CD14-positive monocyte (primary cell): ENCODE measurements around the gene NDUFB10. TPM values are rescaled to one million over a fixed set of nuclear protein-coding genes. Genes with fewer than 3 reads are reported as not detected.

Source experiments
- DNase-seq, 3 donors: peaks; one replicate each; pipeline ENCODE4 v3.0.0-alpha.2; 2011 to 2022
- H2AFZ ChIP-seq: 2 replicates; pipeline ENCODE4 v1.6.0; 2012; ENCODE audit warnings: mild to moderate bottlenecking, low read depth, low read length, inconsistent platforms; ENCODE audit not compliant: insufficient read depth, poor library complexity, severe bottlenecking
- H3K27ac ChIP-seq, 2 donors: 1 replicate in 1 of 2; 2 replicates in 1 of 2; pipeline ENCODE4 v1.5.1; 2012 to 2013; ENCODE audit warnings: low read length in 2 of 2, control low read depth in 1 of 2, inconsistent platforms in 1 of 2, low read depth in 1 of 2, mild to moderate bottlenecking in 1 of 2
- H3K27me3 ChIP-seq, 2 donors: one replicate each; pipeline versions ENCODE4 v1.6.0 to v1.6.1; 2011 to 2013; ENCODE audit warnings: low read length in 2 of 2; ENCODE audit not compliant: control insufficient read depth in 2 of 2, insufficient read depth in 2 of 2
- H3K36me3 ChIP-seq, 2 donors: replicated peaks in 1 of 2; 1 replicate in 1 of 2; 2 replicates in 1 of 2; pipeline versions ENCODE4 v1.5.1 to v1.6.1; 2012 to 2013; ENCODE audit warnings: low read length in 2 of 2, control low read depth in 1 of 2, inconsistent platforms in 1 of 2, mild to moderate bottlenecking in 1 of 2; ENCODE audit not compliant: insufficient read depth in 2 of 2, control insufficient read depth in 1 of 2
- H3K4me1 ChIP-seq, 2 donors: 1 replicate in 1 of 2; 2 replicates in 1 of 2; pipeline versions ENCODE4 v1.5.1 to v1.6.1; 2012 to 2013; ENCODE audit warnings: low read length in 2 of 2, control low read depth in 1 of 2, inconsistent platforms in 1 of 2, mild to moderate bottlenecking in 1 of 2, moderate library complexity in 1 of 2; ENCODE audit not compliant: insufficient read depth in 2 of 2, control insufficient read depth in 1 of 2
- H3K4me2 ChIP-seq: replicated peaks from 2 replicates; pipeline ENCODE3; 2012; ENCODE audit warnings: low read length, moderate library complexity, mild to moderate bottlenecking; ENCODE audit not compliant: poor library complexity, severe bottlenecking; ENCODE audit errors: extremely low read depth
- H3K4me3 ChIP-seq, 3 experiments: fragments of 200-600 bp in 1 of 3; sonication (generic) in 1 of 3; replicated peaks in 1 of 3; 1 replicate in 2 of 3; 2 replicates in 1 of 3; pipeline ENCODE4 v1.5.1; 2011 to 2013; ENCODE audit warnings: low read length in 3 of 3, mild to moderate bottlenecking in 3 of 3, control low read depth in 2 of 3, low read depth in 2 of 3, inconsistent platforms in 1 of 3, moderate library complexity in 1 of 3
- H3K79me2 ChIP-seq: 2 replicates; pipeline ENCODE4 v1.6.0; 2012; ENCODE audit warnings: mild to moderate bottlenecking, control low read depth, inconsistent platforms, low read length, moderate library complexity; ENCODE audit not compliant: insufficient read depth
- H3K9ac ChIP-seq: 2 replicates; pipeline ENCODE4 v1.6.0; 2017; ENCODE audit warnings: low read length, mild to moderate bottlenecking; ENCODE audit not compliant: insufficient read depth, poor library complexity, severe bottlenecking
- H3K9me3 ChIP-seq, 2 donors: replicated peaks in 1 of 2; 1 replicate in 1 of 2; 2 replicates in 1 of 2; pipeline versions ENCODE4 v1.5.1 to v1.6.1; 2012 to 2013; ENCODE audit warnings: low read length in 2 of 2, control low read depth in 1 of 2; ENCODE audit not compliant: control insufficient read depth in 1 of 2, insufficient read depth in 1 of 2
- H4K20me1 ChIP-seq: 2 replicates; pipeline ENCODE4 v1.6.0; 2012; ENCODE audit warnings: mild to moderate bottlenecking, low read length, control low read depth, moderate library complexity; ENCODE audit not compliant: insufficient read depth
- H3K27ac Mint-ChIP-seq, 7 donors: one replicate each; pipeline ENCODE4 v1.8.0; 2020; ENCODE audit warnings: mild to moderate bottlenecking in 7 of 7, mixed read lengths in 7 of 7, moderate library complexity in 6 of 7, inconsistent platforms in 2 of 7
- H3K27me3 Mint-ChIP-seq, 3 donors: one replicate each; pipeline ENCODE4 v1.8.0; 2021 to 2022; ENCODE audit warnings: low read depth in 3 of 3, mild to moderate bottlenecking in 3 of 3, mixed read lengths in 3 of 3, moderate library complexity in 3 of 3, inconsistent platforms in 1 of 3
- H3K36me3 Mint-ChIP-seq, 2 donors: one replicate each; pipeline ENCODE4 v1.8.0; 2020; ENCODE audit warnings: mixed read lengths in 2 of 2, inconsistent platforms in 1 of 2, mild to moderate bottlenecking in 1 of 2
- H3K4me1 Mint-ChIP-seq: one replicate; pipeline ENCODE4 v1.8.0; 2020; ENCODE audit warnings: mild to moderate bottlenecking, mixed read lengths
- H3K4me3 Mint-ChIP-seq, 2 donors: one replicate each; pipeline ENCODE4 v1.8.0; 2020; ENCODE audit warnings: mild to moderate bottlenecking in 2 of 2, mixed read lengths in 2 of 2, moderate library complexity in 1 of 2
- H3K9me3 Mint-ChIP-seq, 7 donors: one replicate each; pipeline ENCODE4 v1.8.0; 2020 to 2022; ENCODE audit warnings: mixed read lengths in 7 of 7, mild to moderate bottlenecking in 6 of 7, moderate library complexity in 6 of 7, inconsistent platforms in 2 of 7
- CTCF ChIP-seq: fragments of 200-600 bp; IDR thresholded peaks from one replicate; pipeline ENCODE4 v1.8.0; 2022; ENCODE audit warnings: antibody characterized with exemption, mild to moderate bottlenecking
- WGBS: methylation state at CpG from one replicate; pipeline ENCODE4 v1.1.5; 2013; ENCODE audit warnings: missing lambda C conversion rate; ENCODE audit not compliant: insufficient coverage; 5-methylcytosine and 5-hydroxymethylcytosine counted together
- intact Hi-C, 2 donors: fragments of 100-400 bp; cut with micrococcal nuclease; formaldehyde crosslinking; loops; one replicate each; pipeline versions ENCODE4 v1.15.0 to v1.15.1; 2023
- polyA plus RNA-seq, 3 donors: library from polyadenylated mRNA; depleted of rRNA in 1 of 3; unstranded in 2 of 3; stranded (reverse) in 1 of 3; fragments of 300-500 nt in 2 of 3; fragments of >200 nt in 1 of 3; fragmentation: Illumina TruSeq in 2 of 3; gene quantifications; 1 replicate in 2 of 3; 2 replicates in 1 of 3; pipeline ENCODE4 v1.2.3, GENCODE V29; 2012 to 2021

The NDUFB10 gene
- polyA plus RNA-seq, 3 donors: 121 to 215 (median 186) TPM

GRCh38 chr16:1980770-1981087 lies 21.4 kb downstream of the NDUFB10 start:
- Mint-ChIP-seq H3K36me3 (peaks cover 33 to 41% of the 10 kb centered on the region in 2 donors), H3K9me3 (peaks cover 0 to 12% (median 5%) of the 10 kb centered on the region in 7 donors), H3K4me1 (peaks cover 18% of the 10 kb centered on the region), H3K4me3 (peak overlapping the region in 1 of 2 donors; percentile 89), H3K27me3 (peaks cover 46 to 63% (median 52%) of the 10 kb centered on the region in 3 donors), H3K27ac (peak overlapping the region in 1 of 7 donors; percentile 81)
- Histone ChIP-seq H2AFZ (no peak overlapping the region), H3K4me3 (no peak overlapping the region), H3K4me2 (no peak overlapping the region), H4K20me1 (peaks cover 8% of the 10 kb centered on the region), H3K9ac (no peak overlapping the region), H3K27ac (no peak overlapping the region), H3K4me1 (peaks cover 20 to 28% of the 10 kb centered on the region in 2 donors), H3K9me3 (peaks cover 0 to 17% of the 10 kb centered on the region in 2 donors), H3K36me3 (peaks cover 31 to 35% of the 10 kb centered on the region in 2 donors), H3K27me3 (peaks cover 30 to 48% of the 10 kb centered on the region in 2 donors), H3K79me2 (no peaks in the 10 kb centered on the region)
- DNase-seq: no peak
- no peak for TF ChIP-seq CTCF
- intact Hi-C loops: no loop called here
- 32% methylated on average over 16 of the region's 16 CpGs for WGBS

- no peak within 1 kb of the TSS for H2AFZ ChIP-seq
- peaks cover 46 to 63% (median 49%) of the 10 kb centered on the region in 3 donors for H3K27me3 Mint-ChIP-seq
- H3K4me3 ChIP-seq: no peak within 1 kb of the TSS
- H4K20me1 ChIP-seq: peaks cover 8% of the 10 kb centered on the region
- peaks cover 20 to 28% of the 10 kb centered on the region in 2 donors for H3K4me1 ChIP-seq
- 41% methylated on average over 3 of the region's 6 CpGs for WGBS
- TF ChIP-seq CTCF: no peak
- peaks cover 31 to 35% of the 10 kb centered on the region in 2 donors for H3K36me3 ChIP-seq
- peaks cover 30 to 48% of the 10 kb centered on the region in 2 donors for H3K27me3 ChIP-seq
- H3K79me2 ChIP-seq: no peaks in the 10 kb centered on the region
- peaks cover 0 to 12% (median 5%) of the 10 kb centered on the region in 7 donors for H3K9me3 Mint-ChIP-seq
- intact Hi-C loops: no loop called here
- H3K36me3 Mint-ChIP-seq: peaks cover 34 to 42% of the 10 kb centered on the region in 2 donors
- no peak for DNase-seq
- no peak within 1 kb of the TSS for H3K9ac ChIP-seq
- peak within 1 kb of the TSS in 1 of 2 donors; percentile 89 for H3K4me3 Mint-ChIP-seq
- no peak within 1 kb of the TSS for H3K27ac ChIP-seq
- H3K4me1 Mint-ChIP-seq: peaks cover 18% of the 10 kb centered on the region
- H3K4me2 ChIP-seq: no peak within 1 kb of the TSS
- peak within 1 kb of the TSS in 2 of 7 donors; percentile 59 to 81 for H3K27ac Mint-ChIP-seq
- peaks cover 0 to 17% of the 10 kb centered on the region in 2 donors for H3K9me3 ChIP-seq
These were observed 22.1 kb downstream of the NDUFB10 start, which contains the start of gene NOXO1 for GRCh38 chr16:1981398-1981836. Gene NOXO1, minus strand, starts transcription at chr16:1981469. Its CDS starts 290 bp downstream, at chr16:1981179.
